ENCODE data around the gene CNBD2.
"Not testable (repeated sequence)": the region's sequence is repeated elsewhere in the genome, so short reads cannot be mapped to it uniquely, and the experiment has no call there.

The CNBD2 gene

DNA sequence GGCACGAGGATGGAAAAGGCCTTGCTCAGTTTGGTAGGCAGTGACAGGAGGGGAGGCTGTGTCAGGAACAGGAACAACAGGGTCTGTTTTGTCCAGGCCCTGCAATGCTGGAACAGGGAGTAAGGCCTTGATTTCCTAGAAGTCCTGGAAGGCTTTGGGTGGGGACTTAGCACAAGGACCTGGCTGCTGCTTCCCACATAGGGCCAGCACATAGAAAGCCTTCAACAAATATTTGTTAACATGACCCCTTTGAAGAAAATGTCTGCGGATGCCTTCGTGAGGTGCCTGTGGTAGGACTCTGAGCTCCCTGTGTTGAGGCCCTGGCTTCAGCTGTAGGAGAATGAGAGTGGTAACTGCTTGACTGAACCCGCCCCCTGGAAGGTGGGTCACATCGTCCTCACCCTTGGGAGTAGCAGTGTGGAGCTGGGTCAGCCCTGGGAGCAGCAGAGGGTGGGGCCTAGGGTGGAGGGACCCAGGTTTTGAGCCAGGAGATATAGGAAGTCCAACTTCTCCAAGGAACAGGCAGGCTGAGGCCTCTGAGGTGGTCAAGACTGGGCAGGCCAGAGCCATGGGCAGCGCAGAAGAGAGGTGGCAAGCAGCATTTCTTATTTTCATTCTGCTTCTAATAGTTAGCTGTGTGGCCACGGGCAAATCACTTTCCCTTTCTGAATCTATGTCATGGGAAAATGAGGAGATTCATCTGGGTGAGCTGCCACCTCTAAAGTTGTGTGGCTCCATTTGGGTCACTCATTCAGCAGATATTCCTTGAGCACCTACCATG is 50.0 kb downstream of the CNBD2 start:
- H3K4me3 ChIP-seq, result no peak overlapping the region
- H3K9me3 ChIP-seq (ENCODE audit: low read depth, low read length), result no peaks in the 10 kb centered on the region
- DNase-seq (ENCODE audit: low read depth, low spot score), result no peak
- H3K36me3 ChIP-seq (ENCODE audit: insufficient read depth, low read length), result no peaks in the 10 kb centered on the region
- TF ChIP-seq FOXP2 (optimal IDR thresholded peaks at IDR 0.05; ENCODE audit: control extremely low read depth, extremely low read length, insufficient read depth), result no peak
- TF ChIP-seq POLR2AphosphoS5 (IDR thresholded peaks at IDR 0.05; ENCODE audit: borderline replicate concordance, low read depth, low read length), result no peak
- no peak for TF ChIP-seq EZH2 (IDR thresholded peaks at IDR 0.05)
- H3K27ac ChIP-seq, result no peak overlapping the region
- H3K9ac ChIP-seq (ENCODE audit: insufficient read length), result no peak overlapping the region

- H3K4me3 ChIP-seq; H3K36me3 ChIP-seq (ENCODE audit: insufficient read depth, low read length); H3K9ac ChIP-seq (ENCODE audit: insufficient read length); H3K9me3 ChIP-seq (ENCODE audit: low read depth, low read length); H3K27ac ChIP-seq; DNase-seq (ENCODE audit: low read depth, low spot score): not testable (repeated sequence)
Measured at GRCh38 chr20:36026131-36026530, 57.7 kb downstream of the CNBD2 start.

DNA sequence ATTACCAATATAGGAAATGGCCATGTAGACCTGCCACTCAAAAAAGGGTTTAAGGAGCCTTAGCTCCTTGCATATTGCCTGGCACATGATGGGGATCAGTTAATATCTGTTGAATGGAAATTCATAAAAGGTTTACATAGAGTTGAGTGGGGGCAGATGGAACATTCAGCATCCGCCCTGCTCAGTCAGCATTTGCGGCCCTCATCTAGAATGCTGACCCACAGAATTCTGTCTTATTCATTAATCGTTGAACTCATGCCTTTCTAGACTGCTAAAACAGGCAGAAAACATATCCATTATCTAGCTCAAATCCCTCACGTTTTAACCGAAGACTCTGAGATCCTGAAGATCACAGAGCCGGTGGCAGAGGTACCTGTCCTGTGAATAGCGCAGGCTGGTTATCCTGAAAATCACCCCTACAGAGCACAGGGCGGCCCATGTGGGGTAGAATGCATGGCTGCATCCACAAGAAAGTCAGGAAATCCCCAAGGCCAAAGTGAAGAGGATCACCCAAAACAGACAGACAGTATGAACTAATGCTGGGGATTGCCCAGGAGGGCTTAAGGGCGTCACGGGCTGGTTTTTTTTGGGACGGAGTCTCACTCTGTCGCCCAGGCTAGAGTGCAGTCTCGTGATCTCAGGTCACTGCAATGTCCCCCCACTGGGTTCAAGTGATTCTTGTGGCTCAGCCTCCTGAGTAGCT is 59.9 kb downstream of the CNBD2 start:
- no peaks in the 10 kb centered on the region for H3K36me3 ChIP-seq (ENCODE audit: insufficient read depth, low read length)
- TF ChIP-seq POLR2AphosphoS5 (IDR thresholded peaks at IDR 0.05; ENCODE audit: borderline replicate concordance, low read depth, low read length) (no peak), EZH2 (IDR thresholded peaks at IDR 0.05) (no peak), FOXP2 (optimal IDR thresholded peaks at IDR 0.05; ENCODE audit: control extremely low read depth, extremely low read length, insufficient read depth) (no peak)
- H3K9ac ChIP-seq (ENCODE audit: insufficient read length), result no peak overlapping the region
- H3K9me3 ChIP-seq (ENCODE audit: low read depth, low read length), result no peaks in the 10 kb centered on the region
- H3K27ac ChIP-seq, result no peak overlapping the region
- no peak overlapping the region for H3K4me3 ChIP-seq
- no peak for DNase-seq (ENCODE audit: low read depth, low spot score)

DNA sequence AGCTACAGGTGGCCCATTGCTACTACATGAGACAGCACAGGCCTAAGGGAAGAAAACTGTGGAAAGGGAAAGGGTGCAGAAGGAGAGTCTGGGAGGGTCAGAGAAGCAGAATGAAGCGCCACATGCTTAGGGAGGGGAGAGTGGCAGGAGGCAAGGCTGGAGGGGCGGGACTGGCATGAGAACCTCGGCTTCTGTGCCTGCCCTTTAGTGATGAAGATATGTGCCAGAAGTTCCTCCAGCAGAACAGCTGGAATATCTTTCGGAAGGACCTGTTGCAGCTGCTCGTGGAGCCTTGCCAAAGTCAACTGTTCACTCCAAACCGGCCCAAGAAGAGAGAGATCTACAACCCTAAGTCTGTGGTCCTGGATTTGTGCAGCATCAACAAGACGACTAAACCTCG is 61.8 kb downstream of the CNBD2 start:
- no peaks in the 10 kb centered on the region for H3K9me3 ChIP-seq (ENCODE audit: low read depth, low read length)
- no peak for DNase-seq (ENCODE audit: low read depth, low spot score)
- H3K9ac ChIP-seq (ENCODE audit: insufficient read length), result no peak overlapping the region
- no peak overlapping the region for H3K4me3 ChIP-seq
- TF ChIP-seq EZH2 (IDR thresholded peaks at IDR 0.05) (no peak), POLR2AphosphoS5 (IDR thresholded peaks at IDR 0.05; ENCODE audit: borderline replicate concordance, low read depth, low read length) (no peak), FOXP2 (optimal IDR thresholded peaks at IDR 0.05; ENCODE audit: control extremely low read depth, extremely low read length, insufficient read depth) (no peak)
- H3K27ac ChIP-seq, result no peak overlapping the region
- H3K36me3 ChIP-seq (ENCODE audit: insufficient read depth, low read length), result no peaks in the 10 kb centered on the region

DNA sequence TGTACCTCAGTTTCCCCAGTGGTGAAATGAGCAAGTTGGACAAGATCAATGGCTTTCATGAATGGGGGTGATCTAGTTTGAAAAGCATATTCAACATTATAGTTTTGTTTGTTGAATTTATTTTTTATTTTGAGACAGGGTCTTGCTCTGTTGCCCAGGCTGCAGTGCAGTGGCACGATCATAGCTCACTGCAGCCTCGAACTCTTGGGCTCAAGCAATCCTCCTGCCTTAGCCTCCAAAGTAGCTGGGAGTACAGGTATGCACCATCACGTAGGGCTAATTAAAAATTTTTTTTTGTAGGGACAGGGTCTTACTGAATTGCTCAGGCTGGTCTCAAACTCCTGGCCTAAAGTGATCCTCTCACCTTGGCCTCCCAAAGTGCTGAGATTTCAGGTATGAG is 63.4 kb downstream of the CNBD2 start:
- Histone ChIP-seq H3K4me3 (no peak overlapping the region), H3K27ac (no peak overlapping the region), H3K36me3 (ENCODE audit: insufficient read depth, low read length) (no peaks in the 10 kb centered on the region), H3K9ac (ENCODE audit: insufficient read length) (no peak overlapping the region), H3K9me3 (ENCODE audit: low read depth, low read length) (no peaks in the 10 kb centered on the region)
- no peak for TF ChIP-seq POLR2AphosphoS5 (IDR thresholded peaks at IDR 0.05; ENCODE audit: borderline replicate concordance, low read depth, low read length)
- TF ChIP-seq EZH2 (IDR thresholded peaks at IDR 0.05), result no peak
- TF ChIP-seq FOXP2 (optimal IDR thresholded peaks at IDR 0.05; ENCODE audit: control extremely low read depth, extremely low read length, insufficient read depth), result no peak
- DNase-seq (ENCODE audit: low read depth, low spot score), result no peak

- TF ChIP-seq EZH2 (IDR thresholded peaks at IDR 0.05), result no peak
- H3K36me3 ChIP-seq (ENCODE audit: insufficient read depth, low read length), result no peaks in the 10 kb centered on the region
- H3K4me3 ChIP-seq, result no peak overlapping the region
- no peak overlapping the region for H3K9ac ChIP-seq (ENCODE audit: insufficient read length)
- H3K27ac ChIP-seq, result no peak overlapping the region
- DNase-seq (ENCODE audit: low read depth, low spot score), result no peak
- H3K9me3 ChIP-seq (ENCODE audit: low read depth, low read length), result no peaks in the 10 kb centered on the region
Measured at GRCh38 chr20:36034875-36035274, 66.5 kb downstream of the CNBD2 start.

- TF ChIP-seq FOXP2 (optimal IDR thresholded peaks at IDR 0.05; ENCODE audit: control extremely low read depth, extremely low read length, insufficient read depth) (no peak), EZH2 (IDR thresholded peaks at IDR 0.05) (no peak), POLR2AphosphoS5 (IDR thresholded peaks at IDR 0.05; ENCODE audit: borderline replicate concordance, low read depth, low read length) (no peak)
- no peaks in the 10 kb centered on the region for H3K9me3 ChIP-seq (ENCODE audit: low read depth, low read length)
- H3K4me3 ChIP-seq, result no peak overlapping the region
- no peak for DNase-seq (ENCODE audit: low read depth, low spot score)
- no peak overlapping the region for H3K9ac ChIP-seq (ENCODE audit: insufficient read length)
- no peak overlapping the region for H3K27ac ChIP-seq
- H3K36me3 ChIP-seq (ENCODE audit: insufficient read depth, low read length), result no peaks in the 10 kb centered on the region
Measured at GRCh38 chr20:36035745-36036144, 67.4 kb downstream of the CNBD2 start.

- Histone ChIP-seq H3K9ac (ENCODE audit: insufficient read length) (no peak overlapping the region), H3K36me3 (ENCODE audit: insufficient read depth, low read length) (no peaks in the 10 kb centered on the region), H3K27ac (no peak overlapping the region), H3K9me3 (ENCODE audit: low read depth, low read length) (no peaks in the 10 kb centered on the region), H3K4me3 (no peak overlapping the region)
- no peak for DNase-seq (ENCODE audit: low read depth, low spot score)
- TF ChIP-seq POLR2AphosphoS5 (IDR thresholded peaks at IDR 0.05; ENCODE audit: borderline replicate concordance, low read depth, low read length), result no peak
- no peak for TF ChIP-seq FOXP2 (optimal IDR thresholded peaks at IDR 0.05; ENCODE audit: control extremely low read depth, extremely low read length, insufficient read depth)
- no peak for TF ChIP-seq EZH2 (IDR thresholded peaks at IDR 0.05)
Measured at GRCh38 chr20:36036688-36037087, 68.3 kb downstream of the CNBD2 start.

DNA sequence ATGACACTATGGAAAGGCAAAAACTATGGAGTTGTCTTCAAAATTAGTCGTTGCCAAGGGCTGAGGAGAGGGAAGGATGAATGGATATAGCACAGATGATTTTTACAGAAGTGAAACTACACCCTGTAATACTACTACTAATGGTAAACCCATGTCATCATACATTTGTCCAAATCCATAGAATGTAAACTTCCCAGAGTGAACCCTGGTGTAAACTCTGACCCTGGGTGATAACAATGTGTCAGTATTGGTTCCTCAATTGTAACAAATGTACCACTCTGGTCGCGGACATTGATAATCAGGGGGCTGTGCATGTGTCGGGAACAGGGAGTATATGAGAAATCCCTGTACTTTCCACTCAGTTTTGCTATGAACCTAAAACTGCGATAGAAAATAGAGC is 72.2 kb downstream of the CNBD2 start:
- no peaks in the 10 kb centered on the region for H3K9me3 ChIP-seq (ENCODE audit: low read depth, low read length)
- H3K9ac ChIP-seq (ENCODE audit: insufficient read length), result no peak overlapping the region
- TF ChIP-seq POLR2AphosphoS5 (IDR thresholded peaks at IDR 0.05; ENCODE audit: borderline replicate concordance, low read depth, low read length) (no peak), FOXP2 (optimal IDR thresholded peaks at IDR 0.05; ENCODE audit: control extremely low read depth, extremely low read length, insufficient read depth) (no peak), EZH2 (IDR thresholded peaks at IDR 0.05) (no peak)
- no peak for DNase-seq (ENCODE audit: low read depth, low spot score)
- H3K4me3 ChIP-seq, result no peak overlapping the region
- H3K27ac ChIP-seq, result no peak overlapping the region
- no peaks in the 10 kb centered on the region; the same call in 1 of the 2 replicates for H3K36me3 ChIP-seq (ENCODE audit: insufficient read depth, low read length)
